ENCODE measurements around the gene SERINC2. TPM values are rescaled to one million over a fixed set of nuclear protein-coding genes. Genes with fewer than 3 reads are reported as not detected.

SERINC2 gene
- total and polyA plus RNA-seq, 2 of the 8 experiments (the other 6 are each of a cell fraction or from before 2014, with no cell fraction given) = 31.4 to 60.0 TPM

DNA sequence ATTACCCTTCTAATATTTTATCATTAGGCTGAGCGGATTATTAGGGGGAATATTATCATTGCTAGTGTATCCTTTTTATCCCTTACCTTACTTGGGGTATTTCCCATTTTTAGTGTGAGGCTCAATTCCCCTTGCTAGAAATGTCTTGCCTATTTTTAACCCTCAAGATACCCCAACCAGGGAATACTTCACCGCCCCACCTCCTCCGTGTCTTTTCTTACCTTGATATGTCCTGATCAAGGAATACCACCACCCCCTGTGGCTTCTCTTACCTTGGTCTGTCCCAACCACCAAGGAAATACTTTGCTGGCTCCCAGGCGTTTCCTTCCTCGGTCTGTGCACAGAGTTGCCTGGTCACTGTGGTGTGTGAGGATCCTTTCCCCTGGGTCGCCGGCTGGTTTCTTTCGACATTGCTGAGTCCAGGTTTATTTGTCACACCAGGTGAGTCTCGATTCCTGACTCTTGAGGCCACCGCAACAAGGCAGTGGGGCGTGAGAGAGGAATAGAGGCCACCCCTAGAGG, 57.8 kb downstream of the SERINC2 start:
- H3K27ac ChIP-seq (ENCODE audit: low read depth, low read length) = no peak overlapping the region
- no peak overlapping the region for H3K14ac ChIP-seq (ENCODE audit: insufficient read length)
- no peak overlapping the region for H3K9ac ChIP-seq (replicated peaks in 1 of 4; ENCODE audit: extremely low read depth in 1 of 4, low read depth in 3 of 4, low read length in 3 of 4)
- ChIA-PET CTCF (ENCODE audit: partially characterized antibody) (interaction anchor here (2.5 to 4.5 kb wide), 2 partner anchors 9 to 78 kb away, joined by 17 to 22 read pairs; no protein-coding TSS in a partner anchor), POLR2A (ENCODE audit: partially characterized antibody) (no interaction called here)
- no peaks in the 10 kb centered on the region for H3K79me2 ChIP-seq (ENCODE audit: control insufficient read depth in 1 of 2, insufficient read depth in 2 of 2, low read length in 2 of 2)
- H3K27me3 ChIP-seq (replicated peaks in 1 of 4; ENCODE audit: control insufficient read depth in 3 of 4, extremely low read depth in 1 of 4, insufficient read depth in 3 of 4, low read length in 3 of 4) = no peaks in the 10 kb centered on the region
- no peak overlapping the region for H3K4ac ChIP-seq (replicated peaks; ENCODE audit: insufficient read length, low read depth, low read length)
- no peaks in the 10 kb centered on the region for H4K20me1 ChIP-seq (replicated peaks in 1 of 2; ENCODE audit: control insufficient read depth in 1 of 2, insufficient read depth in 2 of 2, low read length in 2 of 2)
- no peak for FAIRE-seq
- no peak overlapping the region for H4K91ac ChIP-seq (replicated peaks; ENCODE audit: insufficient read length, low read length)
- H2BK5ac ChIP-seq (ENCODE audit: low read depth, low read length) = no peak overlapping the region
- no peak overlapping the region for H2AFZ ChIP-seq (ENCODE audit: low read length)
- no peaks in the 10 kb centered on the region for H3K9me3 ChIP-seq (ENCODE audit: insufficient read depth in 2 of 2, low read depth in 1 of 2, low read length in 1 of 2)
- no peak for DNase-seq (ENCODE audit: low read depth in 1 of 2, low spot score in 2 of 2)
- H3K4me3 ChIP-seq (ENCODE audit: extremely low read depth in 1 of 4, insufficient read depth in 2 of 4, low read depth in 3 of 4, low read length in 4 of 4) = no peak overlapping the region
- no peak overlapping the region for H2BK15ac ChIP-seq (ENCODE audit: low read length)
- no peak overlapping the region for H3K4me2 ChIP-seq (ENCODE audit: insufficient read depth in 1 of 2, low read depth in 2 of 2, low read length in 2 of 2)
- H3K36me3 ChIP-seq (ENCODE audit: control insufficient read depth in 2 of 4, insufficient read depth in 4 of 4, low read length in 3 of 4) = no peaks in the 10 kb centered on the region
- no peak overlapping the region for H3K18ac ChIP-seq (ENCODE audit: extremely low read depth, low read length)
- H3K23me2 ChIP-seq (ENCODE audit: low read depth, low read length) = no peaks in the 10 kb centered on the region
- H3K56ac ChIP-seq (replicated peaks; ENCODE audit: insufficient read length, low read depth, low read length) = no peak overlapping the region
- H4K8ac ChIP-seq (ENCODE audit: extremely low read depth, insufficient read depth, low read length) = no peak overlapping the region
- 0 out of 2 replicates have a peak overlapping the region, but pooled peaks have one; percentile 53 for H2AK5ac ChIP-seq (ENCODE audit: low read depth, low read length)
- 84% methylated on average over 11 of the region's 11 CpGs; no CpG with 5 or more reads in 1 of the 2 experiments for WGBS, 2 experiments (ENCODE audit: extremely low coverage in 1 of 2, insufficient coverage in 1 of 2, insufficient read length in 1 of 2, insufficient replicate concordance in 2 of 2, low coverage in 1 of 2, low lambda C conversion rate in 2 of 2, missing lambda C conversion rate in 1 of 2)
- H3K23ac ChIP-seq (ENCODE audit: insufficient read length) = no peak overlapping the region
- no peaks in the 10 kb centered on the region for H3K79me1 ChIP-seq (ENCODE audit: low read depth, low read length)
- no peak overlapping the region for H2BK12ac ChIP-seq (ENCODE audit: low read depth, low read length)
- 0 out of 7 replicates have a peak, but pooled peaks cover 0 to 2% (median 0%) of the 10 kb centered on the region in 4 experiments for H3K4me1 ChIP-seq (replicated peaks in 1 of 4; ENCODE audit: control insufficient read depth in 3 of 4, insufficient read depth in 4 of 4, low read length in 3 of 4)
- H4K5ac ChIP-seq (ENCODE audit: insufficient read length, low read depth, low read length) = no peak overlapping the region
- H2BK120ac ChIP-seq (replicated peaks; ENCODE audit: low read depth, low read length) = no peak overlapping the region
- H2BK20ac ChIP-seq (ENCODE audit: low read length) = no peak overlapping the region
- TF ChIP-seq BCL11A (IDR thresholded peaks at IDR 0.05; ENCODE audit: low read depth in 2 of 2, low read length in 2 of 2) = no peak
- no peak for TF ChIP-seq YY1 (IDR thresholded peaks at IDR 0.05; ENCODE audit: low read depth, low read length)
- TF ChIP-seq TCF12 (IDR thresholded peaks at IDR 0.05; ENCODE audit: low read depth, low read length) = no peak
- no peak for TF ChIP-seq RAD21 (IDR thresholded peaks at IDR 0.05 in 1 of 2, conservative IDR thresholded peaks at IDR 0.05 in 1 of 2; ENCODE audit: low read depth in 2 of 2, low read length in 2 of 2)
